ENCODE results near the gene POPDC3.

POPDC3 gene

DNA sequence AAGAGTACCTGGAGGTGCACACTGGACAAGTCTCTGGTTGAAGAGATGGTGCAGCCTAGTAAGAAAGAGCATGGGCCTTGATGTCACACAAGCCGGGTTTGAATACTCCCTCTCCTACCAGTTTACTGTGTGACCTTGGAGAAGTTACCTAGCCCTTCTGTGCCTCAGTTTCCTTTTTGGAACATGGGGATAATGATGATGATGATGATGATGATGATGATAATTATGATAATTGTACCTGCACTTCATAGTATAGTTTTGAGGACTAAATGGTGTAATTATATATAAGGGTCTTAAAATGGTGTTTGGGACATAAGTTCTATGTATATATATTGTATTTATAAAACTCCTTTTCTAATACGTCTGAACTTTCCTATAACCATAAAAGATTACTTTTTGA is 41.7 kb downstream of the POPDC3 start:
- Histone ChIP-seq H3K27me3 (ENCODE audit: control insufficient read depth, insufficient read depth, low read length) (no peaks in the 10 kb centered on the region), H3K4me3 (ENCODE audit: low read length) (no peak overlapping the region), H3K4me2 (ENCODE audit: low read length) (peak overlapping the region; percentile 96), H3K36me3 (ENCODE audit: insufficient read depth, low read length) (no peaks in the 10 kb centered on the region), H3K4me1 (ENCODE audit: control insufficient read depth, insufficient read depth, low read length) (peaks cover 11% of the 10 kb centered on the region), H3K9me3 (replicated peaks; ENCODE audit: low read length) (no peaks in the 10 kb centered on the region), H3K9ac (ENCODE audit: low read depth, low read length) (no peak overlapping the region)

- no peaks in the 10 kb centered on the region for H3K27me3 ChIP-seq (ENCODE audit: control insufficient read depth, insufficient read depth, low read length)
Observed at GRCh38 chr6:105137388-105137787, 42.4 kb downstream of the POPDC3 start.

GRCh38 chr6:105136431-105137350 is 43.1 kb downstream of the POPDC3 start:
- no peaks in the 10 kb centered on the region for H3K9me3 ChIP-seq (replicated peaks; ENCODE audit: low read length)
- no peaks in the 10 kb centered on the region for H3K27me3 ChIP-seq (ENCODE audit: control insufficient read depth, insufficient read depth, low read length)
- peak overlapping the region; percentile 89 for H3K4me3 ChIP-seq (ENCODE audit: low read length)
- peaks cover 11% of the 10 kb centered on the region for H3K4me1 ChIP-seq (ENCODE audit: control insufficient read depth, insufficient read depth, low read length)
- peak overlapping the region; percentile 96 for H3K4me2 ChIP-seq (ENCODE audit: low read length)
- peak overlapping the region; percentile 87 for H3K9ac ChIP-seq (ENCODE audit: low read depth, low read length)
- H3K36me3 ChIP-seq (ENCODE audit: insufficient read depth, low read length), result no peaks in the 10 kb centered on the region

More at GRCh38 chr6:105137388-105137787, 42.4 kb downstream of the POPDC3 start:
- Histone ChIP-seq H3K9ac (ENCODE audit: low read depth, low read length) (peak overlapping the region; percentile 87), H3K36me3 (ENCODE audit: insufficient read depth, low read length) (no peaks in the 10 kb centered on the region), H3K4me3 (ENCODE audit: low read length) (peak overlapping the region; percentile 89), H3K9me3 (replicated peaks; ENCODE audit: low read length) (no peaks in the 10 kb centered on the region), H3K4me2 (ENCODE audit: low read length) (peak overlapping the region; percentile 96), H3K4me1 (ENCODE audit: control insufficient read depth, insufficient read depth, low read length) (peaks cover 11% of the 10 kb centered on the region)

GRCh38 chr6:105135907-105136430 is 43.8 kb downstream of the POPDC3 start:
- no peaks in the 10 kb centered on the region for H3K36me3 ChIP-seq (ENCODE audit: insufficient read depth, low read length)
- H3K4me1 ChIP-seq (ENCODE audit: control insufficient read depth, insufficient read depth, low read length), result peaks cover 11% of the 10 kb centered on the region
- H3K27me3 ChIP-seq (ENCODE audit: control insufficient read depth, insufficient read depth, low read length), result no peaks in the 10 kb centered on the region
- H3K4me3 ChIP-seq (ENCODE audit: low read length), result peak overlapping the region; percentile 89
- peak overlapping the region; percentile 87 for H3K9ac ChIP-seq (ENCODE audit: low read depth, low read length)
- H3K9me3 ChIP-seq (replicated peaks; ENCODE audit: low read length), result no peaks in the 10 kb centered on the region
- peak overlapping the region; percentile 96 for H3K4me2 ChIP-seq (ENCODE audit: low read length)

DNA sequence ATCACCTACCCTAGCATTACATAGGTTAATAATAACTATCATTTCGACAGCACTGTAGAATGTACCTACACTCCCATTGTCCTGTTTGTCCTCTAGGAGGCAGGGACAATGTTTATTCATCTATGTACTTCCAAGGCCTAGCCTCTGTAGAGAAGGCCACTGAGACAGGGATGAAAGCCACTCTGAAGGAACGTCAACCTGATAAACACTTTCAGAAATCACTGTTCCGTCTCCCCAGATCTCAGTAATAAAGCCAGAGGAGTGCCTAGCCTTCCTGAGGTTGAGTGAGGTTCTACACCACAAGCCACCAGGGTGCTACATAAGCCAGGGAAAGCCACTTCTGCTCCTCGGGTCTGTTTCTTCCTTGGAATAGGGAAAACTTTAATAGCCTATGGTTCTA is 44.8 kb downstream of the POPDC3 start:
- no peaks in the 10 kb centered on the region for H3K36me3 ChIP-seq (ENCODE audit: insufficient read depth, low read length)
- H3K4me1 ChIP-seq (ENCODE audit: control insufficient read depth, insufficient read depth, low read length), result peaks cover 11% of the 10 kb centered on the region
- H3K4me2 ChIP-seq (ENCODE audit: low read length), result peak overlapping the region; percentile 96
- no peaks in the 10 kb centered on the region for H3K9me3 ChIP-seq (replicated peaks; ENCODE audit: low read length)
- no peaks in the 10 kb centered on the region for H3K27me3 ChIP-seq (ENCODE audit: control insufficient read depth, insufficient read depth, low read length)
- H3K9ac ChIP-seq (ENCODE audit: low read depth, low read length), result peak overlapping the region; percentile 87
- peak overlapping the region; percentile 27 for H3K4me3 ChIP-seq (ENCODE audit: low read length)

DNA sequence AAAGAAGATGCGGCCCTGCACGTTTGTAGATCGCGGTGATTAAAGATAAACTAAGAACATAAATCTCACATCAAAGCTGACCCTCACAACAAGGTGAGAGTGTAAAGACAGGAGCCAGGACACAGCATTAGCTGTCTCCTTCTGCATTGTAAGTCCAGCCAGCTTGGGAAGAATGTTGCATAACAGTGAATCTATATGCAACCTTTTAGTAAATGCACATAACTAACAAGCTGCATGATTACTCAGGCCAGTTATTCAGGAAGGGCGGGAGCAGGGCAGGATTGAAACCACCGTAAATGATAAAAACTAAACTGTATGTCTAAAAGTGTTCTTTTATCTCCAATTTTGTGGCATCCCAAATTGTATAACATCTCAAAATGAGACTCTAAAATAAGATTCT is 57.1 kb downstream of the POPDC3 start:
- H3K36me3 ChIP-seq (ENCODE audit: insufficient read depth, low read length), result peaks cover 13% of the 10 kb centered on the region
- no peak overlapping the region for H3K9ac ChIP-seq (ENCODE audit: low read depth, low read length)
- no peaks in the 10 kb centered on the region for H3K27me3 ChIP-seq (ENCODE audit: control insufficient read depth, insufficient read depth, low read length)
- no peak overlapping the region for H3K4me3 ChIP-seq (ENCODE audit: low read length)
- H3K4me2 ChIP-seq (ENCODE audit: low read length), result no peak overlapping the region
- no peaks in the 10 kb centered on the region for H3K9me3 ChIP-seq (replicated peaks; ENCODE audit: low read length)
- no peaks in the 10 kb centered on the region for H3K4me1 ChIP-seq (ENCODE audit: control insufficient read depth, insufficient read depth, low read length)

DNA sequence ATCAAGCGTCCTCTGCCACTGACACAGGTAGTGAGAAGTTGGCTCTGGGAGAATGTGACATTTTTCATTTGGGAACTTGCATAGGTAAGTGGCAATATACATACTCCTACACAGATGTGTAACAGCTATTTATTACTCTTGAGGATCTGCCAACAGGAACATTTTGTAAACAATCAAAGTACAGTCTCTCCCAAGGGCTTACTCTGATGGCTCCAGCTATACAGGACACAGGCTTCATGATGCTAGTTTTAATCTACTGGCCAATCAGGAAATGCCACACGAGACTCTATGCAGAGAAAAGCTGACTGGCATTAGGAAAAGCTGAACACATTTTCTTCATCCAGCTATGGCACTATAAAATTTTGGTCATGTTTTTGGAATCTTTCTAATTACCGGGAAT is 57.8 kb downstream of the POPDC3 start:
- no peak overlapping the region for H3K9ac ChIP-seq (ENCODE audit: low read depth, low read length)
- no peak overlapping the region for H3K4me2 ChIP-seq (ENCODE audit: low read length)
- H3K9me3 ChIP-seq (replicated peaks; ENCODE audit: low read length), result no peaks in the 10 kb centered on the region
- peaks cover 13% of the 10 kb centered on the region for H3K36me3 ChIP-seq (ENCODE audit: insufficient read depth, low read length)
- no peaks in the 10 kb centered on the region for H3K27me3 ChIP-seq (ENCODE audit: control insufficient read depth, insufficient read depth, low read length)
- no peak overlapping the region for H3K4me3 ChIP-seq (ENCODE audit: low read length)
- no peaks in the 10 kb centered on the region for H3K4me1 ChIP-seq (ENCODE audit: control insufficient read depth, insufficient read depth, low read length)

DNA sequence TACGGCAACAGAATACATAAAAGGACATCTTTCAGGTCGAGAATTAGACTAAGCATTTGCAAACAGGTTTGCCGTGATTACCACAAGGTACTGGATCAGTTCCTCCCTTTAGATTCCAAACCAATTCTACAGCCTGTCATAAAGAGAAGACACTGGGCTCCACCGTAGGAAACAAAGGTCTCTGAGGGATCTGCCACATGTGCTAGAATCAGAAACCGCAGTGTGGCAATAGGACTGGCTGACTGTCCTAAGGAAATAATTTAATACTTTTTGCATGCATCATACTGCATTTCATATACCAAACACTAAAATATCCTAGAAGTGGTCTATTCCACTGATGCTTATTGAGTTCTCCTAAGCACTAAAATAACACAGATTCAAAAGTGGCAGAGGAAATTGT is 59.2 kb downstream of the POPDC3 start:
- H3K9ac ChIP-seq (ENCODE audit: low read depth, low read length), result no peak overlapping the region
- no peaks in the 10 kb centered on the region for H3K9me3 ChIP-seq (replicated peaks; ENCODE audit: low read length)
- H3K4me1 ChIP-seq (ENCODE audit: control insufficient read depth, insufficient read depth, low read length), result no peaks in the 10 kb centered on the region
- no peak overlapping the region for H3K4me3 ChIP-seq (ENCODE audit: low read length)
- peaks cover 13% of the 10 kb centered on the region for H3K36me3 ChIP-seq (ENCODE audit: insufficient read depth, low read length)
- H3K4me2 ChIP-seq (ENCODE audit: low read length), result no peak overlapping the region
- no peaks in the 10 kb centered on the region for H3K27me3 ChIP-seq (ENCODE audit: control insufficient read depth, insufficient read depth, low read length)

DNA sequence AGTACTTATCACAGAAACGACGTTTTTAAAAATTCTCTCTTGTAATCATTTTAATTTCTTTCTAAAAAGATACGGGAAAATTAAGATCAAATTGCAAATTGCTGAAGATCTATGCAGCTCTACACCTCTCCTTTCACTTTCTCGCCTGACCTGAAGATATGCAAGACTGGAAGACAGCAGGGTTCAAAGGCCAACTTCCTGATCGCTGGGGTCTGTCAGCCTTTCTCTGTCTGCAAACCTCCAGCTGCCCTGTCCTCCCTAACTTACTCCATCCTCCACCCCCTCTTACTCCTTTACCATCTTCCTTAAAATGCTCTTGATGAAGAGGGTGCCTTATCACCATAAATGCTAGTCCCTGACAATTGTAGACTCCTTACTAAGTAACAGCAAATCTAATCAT is 63.7 kb downstream of the POPDC3 start:
- H3K9me3 ChIP-seq (replicated peaks; ENCODE audit: low read length), result no peaks in the 10 kb centered on the region
- H3K9ac ChIP-seq (ENCODE audit: low read depth, low read length), result no peak overlapping the region
- H3K27me3 ChIP-seq (ENCODE audit: control insufficient read depth, insufficient read depth, low read length), result no peaks in the 10 kb centered on the region
- no peak overlapping the region for H3K4me2 ChIP-seq (ENCODE audit: low read length)
- no peak overlapping the region for H3K4me3 ChIP-seq (ENCODE audit: low read length)
- no peaks in the 10 kb centered on the region for H3K4me1 ChIP-seq (ENCODE audit: control insufficient read depth, insufficient read depth, low read length)
- no peaks in the 10 kb centered on the region for H3K36me3 ChIP-seq (ENCODE audit: insufficient read depth, low read length)

DNA sequence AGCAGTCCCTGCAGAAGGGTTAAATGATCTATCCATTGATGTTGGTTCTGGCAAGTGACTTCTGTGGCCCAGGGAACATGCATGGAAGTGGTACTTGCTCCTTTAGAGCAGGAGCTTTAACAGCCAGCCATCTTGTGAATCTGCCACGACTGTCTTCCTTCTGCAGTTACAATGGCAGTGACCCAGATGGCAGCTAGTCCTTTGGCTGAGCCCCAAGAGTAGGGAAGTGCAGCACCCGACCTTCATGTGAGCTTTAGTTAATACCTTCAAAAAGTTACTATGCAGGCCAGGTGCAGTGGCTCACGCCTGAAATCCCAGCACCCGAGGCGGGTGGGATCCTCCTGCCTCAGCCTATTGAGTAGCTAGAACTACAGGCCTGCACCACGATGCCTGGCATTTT is 66.4 kb downstream of the POPDC3 start:
- Histone ChIP-seq H3K4me3 (ENCODE audit: low read length) (no peak overlapping the region), H3K36me3 (ENCODE audit: insufficient read depth, low read length) (peaks cover under 1% of the 10 kb centered on the region), H3K4me2 (ENCODE audit: low read length) (no peak overlapping the region)

GRCh38 chr6:105112577-105112976 is 67.2 kb downstream of the POPDC3 start:
- Histone ChIP-seq H3K4me3 (ENCODE audit: low read length) (no peak overlapping the region), H3K9me3 (replicated peaks; ENCODE audit: low read length) (no peaks in the 10 kb centered on the region), H3K36me3 (ENCODE audit: insufficient read depth, low read length) (peaks cover 7% of the 10 kb centered on the region), H3K27me3 (ENCODE audit: control insufficient read depth, insufficient read depth, low read length) (no peaks in the 10 kb centered on the region), H3K4me2 (ENCODE audit: low read length) (no peak overlapping the region), H3K4me1 (ENCODE audit: control insufficient read depth, insufficient read depth, low read length) (no peaks in the 10 kb centered on the region), H3K9ac (ENCODE audit: low read depth, low read length) (no peak overlapping the region)

More for the DNA sequence above, 66.4 kb downstream of the POPDC3 start:
- no peak overlapping the region for H3K9ac ChIP-seq (ENCODE audit: low read depth, low read length)
- no peaks in the 10 kb centered on the region for H3K4me1 ChIP-seq (ENCODE audit: control insufficient read depth, insufficient read depth, low read length)
- H3K9me3 ChIP-seq (replicated peaks; ENCODE audit: low read length), result no peaks in the 10 kb centered on the region
- H3K27me3 ChIP-seq (ENCODE audit: control insufficient read depth, insufficient read depth, low read length), result no peaks in the 10 kb centered on the region

DNA sequence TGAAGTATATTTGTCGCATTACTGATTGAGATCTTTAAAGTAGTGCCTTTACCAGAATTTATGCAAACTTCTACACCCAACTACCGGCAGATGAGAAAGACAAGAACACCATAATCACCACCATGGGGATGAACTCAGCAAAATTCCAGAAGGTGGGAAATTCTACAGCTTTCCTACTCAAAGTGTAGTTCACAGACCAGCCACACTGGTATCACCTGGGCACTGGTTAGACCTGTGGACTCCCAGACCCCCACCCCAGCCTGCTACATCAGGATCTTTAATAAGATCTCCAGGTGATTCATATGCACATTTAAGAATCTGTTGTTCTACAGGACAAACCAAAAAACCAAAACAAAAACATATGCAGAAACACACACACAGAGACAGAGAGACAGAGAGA is 67.9 kb downstream of the POPDC3 start:
- no peak overlapping the region for H3K4me3 ChIP-seq (ENCODE audit: low read length)
- H3K9ac ChIP-seq (ENCODE audit: low read depth, low read length), result no peak overlapping the region
- H3K4me1 ChIP-seq (ENCODE audit: control insufficient read depth, insufficient read depth, low read length), result no peaks in the 10 kb centered on the region
- peaks cover 7% of the 10 kb centered on the region for H3K36me3 ChIP-seq (ENCODE audit: insufficient read depth, low read length)
- no peaks in the 10 kb centered on the region for H3K27me3 ChIP-seq (ENCODE audit: control insufficient read depth, insufficient read depth, low read length)
- H3K9me3 ChIP-seq (replicated peaks; ENCODE audit: low read length), result no peaks in the 10 kb centered on the region
- no peak overlapping the region for H3K4me2 ChIP-seq (ENCODE audit: low read length)
